DND-41 (cell line): Measurements from ENCODE around the gene PHACTR3.

Source experiments
- ATAC-seq: fragments of 200-7000 bp; cut with Tn5 transposase; 3 replicates; pipeline ENCODE4 v1.9.1; 2021; ENCODE audit warnings: low read depth; ENCODE audit not compliant: insufficient read depth
- DNase-seq: peaks from one replicate; pipeline ENCODE4 v3.0.0-alpha.2; 2020
- H2AFZ ChIP-seq: 2 replicates; pipeline ENCODE4 v1.6.0; 2012; ENCODE audit warnings: low read depth, low read length
- H3K27ac ChIP-seq: 2 replicates; pipeline ENCODE4 v1.5.1; 2012; ENCODE audit warnings: low read length, inconsistent platforms
- H3K27me3 ChIP-seq: fragments of 200-600 bp; sonication (generic); 2 replicates; pipeline ENCODE4 v1.6.0; 2012; ENCODE audit warnings: low read length, mild to moderate bottlenecking, inconsistent platforms; ENCODE audit not compliant: insufficient read depth, poor library complexity
- H3K36me3 ChIP-seq: 2 replicates; pipeline ENCODE4 v1.5.1; 2012; ENCODE audit warnings: low read length, inconsistent platforms; ENCODE audit not compliant: insufficient read depth
- H3K4me1 ChIP-seq: 2 replicates; pipeline ENCODE4 v1.5.1; 2012; ENCODE audit warnings: mild to moderate bottlenecking, low read length; ENCODE audit not compliant: insufficient read depth
- H3K4me2 ChIP-seq: 2 replicates; pipeline ENCODE4 v1.6.0; 2012; ENCODE audit warnings: mild to moderate bottlenecking, moderate library complexity, low read length, inconsistent platforms; ENCODE audit not compliant: insufficient read depth
- H3K4me3 ChIP-seq, 2 experiments: fragments of 200-600 bp in 1 of 2; shearing (Covaris generic) in 1 of 2; 2 replicates each; pipeline ENCODE4 v1.5.1; 2012 to 2016; ENCODE audit warnings: inconsistent platforms in 2 of 2, low read length in 2 of 2, mild to moderate bottlenecking in 2 of 2, low read depth in 1 of 2, moderate library complexity in 1 of 2
- H3K79me2 ChIP-seq: 2 replicates; pipeline ENCODE4 v1.6.0; 2012; ENCODE audit warnings: low read length, inconsistent platforms; ENCODE audit not compliant: insufficient read depth
- H3K9ac ChIP-seq: 2 replicates; pipeline ENCODE4 v1.6.0; 2012; ENCODE audit warnings: low read depth, mild to moderate bottlenecking, inconsistent platforms, low read length, moderate library complexity
- H3K9me3 ChIP-seq: 2 replicates; pipeline ENCODE4 v1.5.1; 2012; ENCODE audit warnings: low read length, moderate library complexity, mild to moderate bottlenecking, inconsistent platforms; ENCODE audit not compliant: insufficient read depth, severe bottlenecking
- H4K20me1 ChIP-seq: 2 replicates; pipeline ENCODE4 v1.6.0; 2012; ENCODE audit warnings: low read length; ENCODE audit not compliant: insufficient read depth
- EZH2 ChIP-seq: IDR thresholded peaks from 3 replicates; pipeline ENCODE4 v1.6.1; 2012; ENCODE audit warnings: borderline replicate concordance, low read depth, mild to moderate bottlenecking, moderate library complexity, low read length, inconsistent platforms; ENCODE audit not compliant: severe bottlenecking
- TF ChIP-seq, protein P1 (sequence below): IDR thresholded peaks from 2 replicates; pipeline ENCODE4 v1.5.1; 2012; ENCODE audit warnings: borderline replicate concordance, low read length, moderate library complexity, mild to moderate bottlenecking; ENCODE audit not compliant: poor library complexity, severe bottlenecking; ENCODE audit errors: extremely low read depth

The PHACTR3 gene

GRCh38 chr20:59720013-59720412, 115.7 kb downstream of the PHACTR3 start:
- H2AFZ ChIP-seq, result no peak overlapping the region
- no peaks in the 10 kb centered on the region for H3K9me3 ChIP-seq
- H3K79me2 ChIP-seq, result no peaks in the 10 kb centered on the region
- no peak for DNase-seq
- no peak overlapping the region for H3K27ac ChIP-seq
- no peaks in the 10 kb centered on the region for H3K4me1 ChIP-seq
- H3K27me3 ChIP-seq, result peaks cover 21% of the 10 kb centered on the region
- no peak overlapping the region for H3K4me2 ChIP-seq
- ATAC-seq, result no peak
- no peak overlapping the region for H3K9ac ChIP-seq
- no peaks in the 10 kb centered on the region for H3K36me3 ChIP-seq
- no peak for TF ChIP-seq EZH2
- TF ChIP-seq, protein P1, sequence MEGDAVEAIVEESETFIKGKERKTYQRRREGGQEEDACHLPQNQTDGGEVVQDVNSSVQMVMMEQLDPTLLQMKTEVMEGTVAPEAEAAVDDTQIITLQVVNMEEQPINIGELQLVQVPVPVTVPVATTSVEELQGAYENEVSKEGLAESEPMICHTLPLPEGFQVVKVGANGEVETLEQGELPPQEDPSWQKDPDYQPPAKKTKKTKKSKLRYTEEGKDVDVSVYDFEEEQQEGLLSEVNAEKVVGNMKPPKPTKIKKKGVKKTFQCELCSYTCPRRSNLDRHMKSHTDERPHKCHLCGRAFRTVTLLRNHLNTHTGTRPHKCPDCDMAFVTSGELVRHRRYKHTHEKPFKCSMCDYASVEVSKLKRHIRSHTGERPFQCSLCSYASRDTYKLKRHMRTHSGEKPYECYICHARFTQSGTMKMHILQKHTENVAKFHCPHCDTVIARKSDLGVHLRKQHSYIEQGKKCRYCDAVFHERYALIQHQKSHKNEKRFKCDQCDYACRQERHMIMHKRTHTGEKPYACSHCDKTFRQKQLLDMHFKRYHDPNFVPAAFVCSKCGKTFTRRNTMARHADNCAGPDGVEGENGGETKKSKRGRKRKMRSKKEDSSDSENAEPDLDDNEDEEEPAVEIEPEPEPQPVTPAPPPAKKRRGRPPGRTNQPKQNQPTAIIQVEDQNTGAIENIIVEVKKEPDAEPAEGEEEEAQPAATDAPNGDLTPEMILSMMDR, result no peak
- H3K4me3 ChIP-seq, result no peak overlapping the region
- H4K20me1 ChIP-seq, result peaks cover 4% of the 10 kb centered on the region; the same call in 1 of the 2 replicates

DNA sequence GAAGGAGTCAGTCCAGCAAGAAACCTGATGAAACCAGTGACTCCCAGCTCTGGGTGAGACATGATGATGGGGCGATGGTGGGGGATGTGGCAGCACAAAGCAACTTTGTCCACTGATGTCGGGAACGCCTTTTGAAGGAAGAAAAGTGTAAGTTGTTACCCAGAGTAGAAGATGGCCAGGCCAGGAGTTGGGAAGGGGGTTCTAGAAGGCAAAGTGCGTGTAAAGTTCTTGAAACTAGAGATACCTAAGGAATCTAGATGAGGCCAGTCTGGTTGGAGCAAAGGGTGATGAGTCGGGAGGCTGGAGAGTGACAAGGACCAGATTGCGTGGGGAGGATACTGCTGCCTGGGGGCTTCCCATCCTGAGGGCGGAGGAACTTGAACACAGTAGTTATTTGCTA, 117.0 kb downstream of the PHACTR3 start:
- Histone ChIP-seq H4K20me1 (peaks cover 4% of the 10 kb centered on the region; the same call in 1 of the 2 replicates), H3K9me3 (no peaks in the 10 kb centered on the region), H3K36me3 (no peaks in the 10 kb centered on the region)

GRCh38 chr20:59723108-59723500, 118.8 kb downstream of the PHACTR3 start:
- Histone ChIP-seq H3K27ac (no peak overlapping the region), H3K79me2 (no peaks in the 10 kb centered on the region), H3K4me3 (no peak overlapping the region), H3K4me2 (no peak overlapping the region), H3K9me3 (no peaks in the 10 kb centered on the region), H3K4me1 (no peaks in the 10 kb centered on the region), H2AFZ (no peak overlapping the region), H3K36me3 (no peaks in the 10 kb centered on the region), H4K20me1 (peaks cover 4% of the 10 kb centered on the region; the same call in 1 of the 2 replicates), H3K27me3 (peaks cover 21% of the 10 kb centered on the region), H3K9ac (no peak overlapping the region)
- DNase-seq, result no peak
- no peak for ATAC-seq
- TF ChIP-seq, protein P1, result no peak
- no peak for TF ChIP-seq EZH2

More for the DNA sequence above, 117.0 kb downstream of the PHACTR3 start:
- ATAC-seq (no peak), DNase-seq (no peak)
- Histone ChIP-seq H3K27ac (no peak overlapping the region), H3K4me1 (no peaks in the 10 kb centered on the region), H3K27me3 (peaks cover 24% of the 10 kb centered on the region), H2AFZ (no peak overlapping the region), H3K79me2 (no peaks in the 10 kb centered on the region), H3K4me2 (no peak overlapping the region), H3K4me3 (no peak overlapping the region), H3K9ac (no peak overlapping the region)
- TF ChIP-seq, protein P1, result no peak
- no peak for TF ChIP-seq EZH2
